GM12864 (cell line): ENCODE measurements around the gene EIF3D.

Experiments used
- DNase-seq: peaks from one replicate; pipeline ENCODE4 v3.0.0-alpha.2; 2011; ENCODE audit warnings: low read depth
- H3K4me3 ChIP-seq: 2 replicates; pipeline ENCODE4 v1.5.1; 2011; ENCODE audit warnings: mild to moderate bottlenecking, low read depth, low read length, control low read depth
- CTCF ChIP-seq: IDR thresholded peaks from 2 replicates; pipeline ENCODE4 v1.5.1; 2011; ENCODE audit warnings: low read depth, mild to moderate bottlenecking, moderate library complexity, low read length, control low read depth, inconsistent platforms; ENCODE audit errors: missing control alignments

Gene EIF3D

DNA sequence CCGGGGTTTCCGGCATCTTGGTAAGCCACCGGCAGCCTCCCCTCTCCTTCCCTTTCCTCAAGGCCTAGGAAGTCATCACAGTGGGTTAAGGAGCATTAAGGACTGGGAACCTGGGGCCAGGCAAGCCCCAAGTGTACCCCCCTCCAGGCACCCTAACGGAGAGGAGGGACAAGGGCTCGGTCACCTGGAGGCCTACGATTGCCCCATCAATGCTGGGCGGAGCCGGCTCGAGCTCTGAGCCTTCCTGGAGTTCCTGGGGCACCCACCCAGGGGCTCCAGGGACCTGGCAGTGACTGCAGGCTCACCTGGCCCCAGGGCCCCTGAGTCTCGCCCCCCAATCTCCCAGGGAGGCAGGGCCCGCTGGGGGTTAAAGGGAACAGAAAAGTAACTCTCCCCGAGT, 34.5 kb upstream of the EIF3D start:
- no peak overlapping the region for H3K4me3 ChIP-seq
- no peak for DNase-seq
- no peak for TF ChIP-seq CTCF

- no peak overlapping the region for H3K4me3 ChIP-seq
- TF ChIP-seq CTCF = no peak
- DNase-seq = no peak
Measured at GRCh38 chr22:36563001-36563400, 34.0 kb upstream of the EIF3D start.

DNA sequence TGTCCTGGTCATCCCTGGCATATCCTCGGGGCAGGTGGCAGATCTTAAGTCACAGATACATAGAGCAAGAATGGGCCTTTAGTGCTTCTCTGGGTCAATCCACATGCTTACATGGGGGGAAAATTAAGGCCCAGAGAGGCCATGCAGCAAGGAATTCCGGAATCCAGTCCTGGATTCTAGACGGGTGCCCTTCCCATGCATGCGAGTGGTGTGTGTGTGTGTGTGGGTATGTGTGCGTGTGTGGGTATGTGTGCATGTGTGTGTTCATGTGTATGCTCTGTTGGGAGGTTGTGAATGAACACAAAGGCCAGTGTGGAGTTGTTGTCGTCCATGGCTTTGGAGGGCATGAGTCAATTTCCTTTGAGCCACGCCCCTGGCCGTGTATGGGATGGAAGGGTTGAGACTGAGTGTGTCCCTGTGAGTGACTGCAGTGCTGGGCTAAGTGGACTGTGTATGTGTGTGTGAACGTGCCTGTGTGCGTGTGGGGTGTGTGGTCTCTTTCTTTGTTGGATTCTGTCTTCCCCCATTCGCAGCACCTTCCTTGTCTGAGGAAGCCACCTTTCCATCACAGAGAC, 33.4 kb upstream of the EIF3D start:
- no peak for DNase-seq
- no peak for TF ChIP-seq CTCF
- no peak overlapping the region for H3K4me3 ChIP-seq

GRCh38 chr22:36561291-36561811, 32.4 kb upstream of the EIF3D start:
- no peak for TF ChIP-seq CTCF
- DNase-seq = no peak
- no peak overlapping the region for H3K4me3 ChIP-seq

DNA sequence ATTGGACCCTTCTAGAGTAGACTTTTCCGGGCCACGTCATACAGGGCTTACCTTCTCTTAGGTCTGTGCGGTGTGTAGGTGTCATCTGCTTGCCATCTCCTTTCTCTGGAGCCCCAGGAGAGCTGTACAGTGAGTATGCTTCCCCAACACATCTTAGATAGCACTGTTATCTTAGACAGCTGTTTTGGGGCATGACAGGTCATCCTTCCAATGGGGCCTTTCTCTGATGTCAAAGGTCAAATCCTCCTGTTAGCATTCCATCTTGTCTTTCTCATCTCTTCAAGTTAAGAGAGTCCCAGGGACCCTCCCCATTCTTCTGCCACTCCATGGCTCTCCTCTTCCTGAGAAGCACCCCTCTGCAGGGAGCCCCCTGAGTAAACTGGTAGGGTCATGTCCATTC, 31.0 kb upstream of the EIF3D start:
- no peak for DNase-seq
- no peak for TF ChIP-seq CTCF
- no peak overlapping the region for H3K4me3 ChIP-seq

DNA sequence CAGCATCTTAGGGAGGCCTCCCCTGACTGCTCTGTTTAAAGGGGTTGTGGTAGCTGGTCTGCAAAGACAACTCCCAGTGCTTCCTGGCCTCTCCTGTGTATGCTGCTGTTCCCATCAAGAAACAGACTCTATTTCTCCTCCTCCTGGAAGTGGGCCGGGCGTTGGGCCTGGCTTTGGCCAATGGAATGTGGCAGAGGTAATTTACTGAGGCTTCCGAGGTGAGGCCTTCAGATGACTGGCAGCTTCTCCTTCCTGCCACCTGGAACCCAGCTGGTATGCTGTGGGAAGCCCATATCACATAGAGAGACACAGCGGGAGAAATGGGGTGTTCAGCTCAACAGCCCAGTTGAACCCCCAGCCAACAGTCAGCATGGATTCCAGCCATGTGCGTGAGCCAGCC, 25.1 kb upstream of the EIF3D start:
- no peak for TF ChIP-seq CTCF
- H3K4me3 ChIP-seq = no peak overlapping the region
- DNase-seq = no peak

DNA sequence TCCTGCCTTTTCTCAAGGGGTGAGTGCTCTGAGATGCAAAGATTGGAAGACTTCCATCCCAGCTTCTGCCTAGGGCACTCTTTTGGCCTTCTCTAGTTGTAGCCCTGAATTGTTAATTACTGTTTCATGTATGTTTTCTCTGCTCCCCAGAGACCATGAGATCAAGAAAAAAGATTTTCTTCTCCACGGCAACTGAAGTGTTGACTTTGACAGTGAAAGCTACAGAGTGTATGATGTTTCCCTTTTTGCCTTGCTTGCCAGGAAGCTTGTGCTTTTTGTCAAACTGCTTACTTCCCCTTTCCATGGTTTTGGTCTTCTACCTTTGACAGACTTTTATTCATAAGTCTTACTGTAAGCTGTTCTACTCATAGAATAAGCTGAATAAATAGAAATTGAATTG, 23.3 kb upstream of the EIF3D start:
- TF ChIP-seq CTCF = no peak
- DNase-seq = peak; percentile 39
- no peak overlapping the region for H3K4me3 ChIP-seq
